ENCODE data around the gene ZBTB16. TPM values are rescaled to one million over a fixed set of nuclear protein-coding genes. Genes with fewer than 3 reads are reported as not detected.
A peak's percentile ranks its signal among the peaks of the same experiment; 100 is the strongest.

ZBTB16 gene, protein sequence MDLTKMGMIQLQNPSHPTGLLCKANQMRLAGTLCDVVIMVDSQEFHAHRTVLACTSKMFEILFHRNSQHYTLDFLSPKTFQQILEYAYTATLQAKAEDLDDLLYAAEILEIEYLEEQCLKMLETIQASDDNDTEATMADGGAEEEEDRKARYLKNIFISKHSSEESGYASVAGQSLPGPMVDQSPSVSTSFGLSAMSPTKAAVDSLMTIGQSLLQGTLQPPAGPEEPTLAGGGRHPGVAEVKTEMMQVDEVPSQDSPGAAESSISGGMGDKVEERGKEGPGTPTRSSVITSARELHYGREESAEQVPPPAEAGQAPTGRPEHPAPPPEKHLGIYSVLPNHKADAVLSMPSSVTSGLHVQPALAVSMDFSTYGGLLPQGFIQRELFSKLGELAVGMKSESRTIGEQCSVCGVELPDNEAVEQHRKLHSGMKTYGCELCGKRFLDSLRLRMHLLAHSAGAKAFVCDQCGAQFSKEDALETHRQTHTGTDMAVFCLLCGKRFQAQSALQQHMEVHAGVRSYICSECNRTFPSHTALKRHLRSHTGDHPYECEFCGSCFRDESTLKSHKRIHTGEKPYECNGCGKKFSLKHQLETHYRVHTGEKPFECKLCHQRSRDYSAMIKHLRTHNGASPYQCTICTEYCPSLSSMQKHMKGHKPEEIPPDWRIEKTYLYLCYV
- under 0.01 TPM in 1 of 2 replicates, not detected in the other for total RNA-seq

DNA sequence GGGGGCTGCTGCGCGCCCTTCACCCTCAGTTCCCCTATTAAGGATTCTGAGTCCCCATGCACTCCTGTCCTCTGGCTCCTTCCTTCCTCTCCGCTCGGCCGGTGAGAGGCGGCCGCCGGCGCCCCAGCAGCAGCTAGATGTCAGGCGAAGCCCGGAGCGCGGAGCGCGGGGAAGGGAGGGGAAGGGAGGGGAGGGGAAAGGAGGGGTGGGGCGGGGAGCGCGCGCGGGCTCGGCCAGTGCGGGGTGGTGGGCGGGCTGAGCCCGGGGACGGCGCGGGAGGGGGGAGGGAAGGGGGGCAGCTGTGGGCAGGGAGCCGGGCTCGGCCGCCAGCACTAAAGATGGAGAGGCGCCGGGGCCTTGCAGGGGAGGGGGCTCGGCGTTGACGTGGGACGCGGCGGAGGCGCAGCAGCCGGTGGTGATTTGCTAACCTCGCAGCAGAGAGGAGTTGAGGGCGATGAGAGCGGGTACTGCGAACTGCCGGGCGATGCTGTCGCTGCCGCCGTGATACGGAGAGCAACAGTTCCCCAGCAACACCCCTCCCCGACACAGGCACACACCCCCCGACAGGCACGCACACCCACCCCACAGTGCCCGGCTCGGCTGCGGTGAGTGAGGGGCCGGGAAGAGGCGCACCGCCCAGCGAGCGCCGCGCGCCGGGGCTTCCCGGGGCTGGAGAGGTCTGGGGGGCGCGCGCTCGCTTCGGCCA is at the start of gene ZBTB16:
TSS of gene ZBTB16 (plus strand) at position 434 of the 706 bp plus-strand sequence. CDS start 3,590 bp downstream, outside the sequence.
- Histone ChIP-seq H3K4me3 (ENCODE audit: insufficient read depth, low read length) (peak within 1 kb of the TSS; percentile 72), H3K79me2 (ENCODE audit: insufficient read depth, low read length) (no peaks in the 10 kb centered on the region), H3K27ac (ENCODE audit: low read depth, low read length) (no peak within 1 kb of the TSS), H4K20me1 (ENCODE audit: insufficient read depth, low read length) (no peaks in the 10 kb centered on the region), H3K36me3 (ENCODE audit: insufficient read depth, low read length) (no peaks in the 10 kb centered on the region), H2AFZ (ENCODE audit: low read length) (no peak within 1 kb of the TSS), H3K4me1 (ENCODE audit: insufficient read depth, low read length) (peaks cover 8% of the 10 kb centered on the region), H3K4me2 (ENCODE audit: insufficient read depth, low read length) (peak within 1 kb of the TSS; percentile 75), H3K9me3 (ENCODE audit: low read depth, low read length) (no peaks in the 10 kb centered on the region), H3K27me3 (ENCODE audit: insufficient read depth, low read length) (peaks cover 57% of the 10 kb centered on the region)
- TF ChIP-seq, protein P1, sequence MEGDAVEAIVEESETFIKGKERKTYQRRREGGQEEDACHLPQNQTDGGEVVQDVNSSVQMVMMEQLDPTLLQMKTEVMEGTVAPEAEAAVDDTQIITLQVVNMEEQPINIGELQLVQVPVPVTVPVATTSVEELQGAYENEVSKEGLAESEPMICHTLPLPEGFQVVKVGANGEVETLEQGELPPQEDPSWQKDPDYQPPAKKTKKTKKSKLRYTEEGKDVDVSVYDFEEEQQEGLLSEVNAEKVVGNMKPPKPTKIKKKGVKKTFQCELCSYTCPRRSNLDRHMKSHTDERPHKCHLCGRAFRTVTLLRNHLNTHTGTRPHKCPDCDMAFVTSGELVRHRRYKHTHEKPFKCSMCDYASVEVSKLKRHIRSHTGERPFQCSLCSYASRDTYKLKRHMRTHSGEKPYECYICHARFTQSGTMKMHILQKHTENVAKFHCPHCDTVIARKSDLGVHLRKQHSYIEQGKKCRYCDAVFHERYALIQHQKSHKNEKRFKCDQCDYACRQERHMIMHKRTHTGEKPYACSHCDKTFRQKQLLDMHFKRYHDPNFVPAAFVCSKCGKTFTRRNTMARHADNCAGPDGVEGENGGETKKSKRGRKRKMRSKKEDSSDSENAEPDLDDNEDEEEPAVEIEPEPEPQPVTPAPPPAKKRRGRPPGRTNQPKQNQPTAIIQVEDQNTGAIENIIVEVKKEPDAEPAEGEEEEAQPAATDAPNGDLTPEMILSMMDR (IDR thresholded peaks at IDR 0.05; ENCODE audit: extremely low read depth, low read depth, low read length), result no peak
- peak; percentile 75 for DNase-seq (ENCODE audit: insufficient read length, low spot score, missing footprints)

DNA sequence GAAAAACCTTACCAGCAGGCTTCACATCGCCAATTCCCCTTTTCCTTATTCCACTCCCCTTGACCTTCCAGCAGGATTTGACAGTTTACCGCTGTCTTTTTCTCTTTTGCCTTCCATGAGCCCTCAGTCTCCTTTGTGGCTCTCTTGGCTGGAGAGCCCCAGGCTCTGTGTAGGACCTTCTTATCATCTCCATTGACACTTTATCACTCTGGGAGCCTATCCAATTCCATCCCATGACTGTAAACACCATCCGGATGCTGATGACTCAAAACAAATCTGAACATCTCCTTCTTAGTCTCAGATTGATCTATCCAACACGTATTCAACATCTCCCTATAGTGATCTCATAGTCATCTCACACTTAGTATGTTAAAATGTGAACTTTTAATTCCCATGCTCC is 48.6 kb upstream of the ZBTB16 start:
- Histone ChIP-seq H3K27me3 (ENCODE audit: insufficient read depth, low read length) (no peaks in the 10 kb centered on the region), H3K4me2 (ENCODE audit: insufficient read depth, low read length) (no peak overlapping the region), H3K4me3 (ENCODE audit: insufficient read depth, low read length) (no peak overlapping the region), H3K79me2 (ENCODE audit: insufficient read depth, low read length) (no peaks in the 10 kb centered on the region), H2AFZ (ENCODE audit: low read length) (no peak overlapping the region), H3K27ac (ENCODE audit: low read depth, low read length) (no peak overlapping the region), H3K36me3 (ENCODE audit: insufficient read depth, low read length) (no peaks in the 10 kb centered on the region), H4K20me1 (ENCODE audit: insufficient read depth, low read length) (no peaks in the 10 kb centered on the region), H3K9me3 (ENCODE audit: low read depth, low read length) (no peaks in the 10 kb centered on the region), H3K4me1 (ENCODE audit: insufficient read depth, low read length) (no peaks in the 10 kb centered on the region)
- no peak for DNase-seq (ENCODE audit: insufficient read length, low spot score, missing footprints)
- TF ChIP-seq, protein P1 (IDR thresholded peaks at IDR 0.05; ENCODE audit: extremely low read depth, low read depth, low read length), result no peak

DNA sequence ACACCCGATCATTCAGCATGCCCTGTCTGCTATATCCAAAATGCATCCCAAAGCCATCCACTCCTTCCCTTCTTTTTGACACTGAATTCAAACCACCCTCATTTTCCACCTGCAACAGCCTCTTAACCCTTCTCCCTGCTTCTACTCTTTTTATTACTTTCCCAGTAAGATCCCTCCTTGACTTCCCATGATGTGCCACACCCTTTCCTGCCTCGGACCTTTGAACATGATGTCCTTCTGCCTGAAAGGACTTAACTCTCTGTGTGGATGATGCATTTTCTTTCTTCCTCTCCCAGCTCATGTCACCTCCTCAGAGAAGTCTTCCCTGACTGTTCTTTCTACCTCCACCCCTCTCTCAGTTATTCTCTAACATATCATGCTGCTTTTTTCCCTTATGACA is 48.1 kb upstream of the ZBTB16 start:
- H3K4me2 ChIP-seq (ENCODE audit: insufficient read depth, low read length), result no peak overlapping the region
- no peaks in the 10 kb centered on the region for H3K27me3 ChIP-seq (ENCODE audit: insufficient read depth, low read length)
- H4K20me1 ChIP-seq (ENCODE audit: insufficient read depth, low read length), result no peaks in the 10 kb centered on the region
- no peaks in the 10 kb centered on the region for H3K36me3 ChIP-seq (ENCODE audit: insufficient read depth, low read length)
- no peaks in the 10 kb centered on the region for H3K4me1 ChIP-seq (ENCODE audit: insufficient read depth, low read length)
- H3K4me3 ChIP-seq (ENCODE audit: insufficient read depth, low read length), result no peak overlapping the region
- H2AFZ ChIP-seq (ENCODE audit: low read length), result no peak overlapping the region
- TF ChIP-seq, protein P1 (IDR thresholded peaks at IDR 0.05; ENCODE audit: extremely low read depth, low read depth, low read length), result no peak
- DNase-seq (ENCODE audit: insufficient read length, low spot score, missing footprints), result no peak
- no peaks in the 10 kb centered on the region for H3K79me2 ChIP-seq (ENCODE audit: insufficient read depth, low read length)
- H3K27ac ChIP-seq (ENCODE audit: low read depth, low read length), result no peak overlapping the region
- no peaks in the 10 kb centered on the region for H3K9me3 ChIP-seq (ENCODE audit: low read depth, low read length)
